Activated CD8-positive, alpha-beta memory T cell treated with anti-CD3 and anti-CD28 coated beads for 1 hour (primary cell): ENCODE measurements around the gene BORCS8.
"Not testable (repeated sequence)": the region's sequence is repeated elsewhere in the genome, so short reads cannot be mapped to it uniquely, and the experiment has no call there.

Experiments
- DNase-seq, 2 donors: peaks; one replicate each; pipeline ENCODE4 v3.0.0-alpha.2; 2020; ENCODE audit warnings: low read depth in 1 of 2; ENCODE audit errors: extremely low read depth in 1 of 2

BORCS8 gene

DNA sequence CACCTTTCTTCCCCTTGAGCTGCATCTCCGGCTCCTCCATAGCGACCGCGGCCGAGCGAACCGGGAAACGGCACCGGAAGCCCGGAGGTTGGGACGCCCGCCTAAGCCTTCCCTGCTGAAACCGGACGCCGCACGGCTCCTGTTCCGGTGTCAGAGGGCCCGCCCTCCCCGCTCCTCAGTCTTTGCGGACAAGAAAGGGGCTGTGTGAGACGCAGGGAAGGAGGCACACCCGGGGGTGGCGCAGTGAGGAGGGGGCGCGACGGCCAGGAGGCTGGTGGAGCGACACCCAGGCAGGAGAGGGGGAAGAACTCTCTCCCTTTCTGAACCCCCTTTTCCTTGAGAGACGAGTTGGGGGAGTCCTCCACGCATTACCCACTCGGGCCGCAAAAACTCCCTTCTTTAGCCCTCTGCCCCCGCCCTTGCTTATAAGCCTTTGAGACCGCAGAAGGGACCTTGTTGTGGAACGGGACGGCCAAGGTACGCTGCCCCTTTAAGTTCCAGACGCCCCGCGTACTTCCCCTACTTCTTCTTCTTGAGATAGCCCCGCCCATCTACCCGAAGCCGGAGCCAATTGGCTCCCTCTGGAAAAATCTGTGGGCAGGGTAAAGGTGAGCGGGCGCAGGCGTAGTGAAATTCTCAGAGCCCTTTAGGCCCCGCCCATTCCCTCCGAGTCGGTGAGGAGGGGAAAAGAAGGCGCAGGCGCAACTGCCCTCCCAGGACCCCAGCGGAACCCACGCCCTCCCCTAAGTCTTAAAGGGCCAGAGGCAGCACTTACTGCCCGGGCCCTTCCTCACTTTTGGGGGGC is at the start of gene BORCS8, which contains the start of gene RFXANK:
Gene BORCS8 (minus strand): TSS at position 75 of the 805 bp plus-strand sequence. CDS start 35 bp downstream, at position 40.
Gene RFXANK (plus strand): TSS at position 181 of the 805 bp plus-strand sequence. CDS start 1,689 bp downstream, outside the sequence.
- DNase-seq = peak; percentile 97

- no peak for DNase-seq
Measured at GRCh38 chr19:19240476-19240875, 48.5 kb upstream of the BORCS8 start.

- no peak for DNase-seq
Measured at GRCh38 chr19:19239675-19240074, 47.7 kb upstream of the BORCS8 start.

- no peak for DNase-seq
Measured at GRCh38 chr19:19238126-19238894, 46.4 kb upstream of the BORCS8 start.

GRCh38 chr19:19236173-19236572 is 44.2 kb upstream of the BORCS8 start:
- no peak for DNase-seq

DNA sequence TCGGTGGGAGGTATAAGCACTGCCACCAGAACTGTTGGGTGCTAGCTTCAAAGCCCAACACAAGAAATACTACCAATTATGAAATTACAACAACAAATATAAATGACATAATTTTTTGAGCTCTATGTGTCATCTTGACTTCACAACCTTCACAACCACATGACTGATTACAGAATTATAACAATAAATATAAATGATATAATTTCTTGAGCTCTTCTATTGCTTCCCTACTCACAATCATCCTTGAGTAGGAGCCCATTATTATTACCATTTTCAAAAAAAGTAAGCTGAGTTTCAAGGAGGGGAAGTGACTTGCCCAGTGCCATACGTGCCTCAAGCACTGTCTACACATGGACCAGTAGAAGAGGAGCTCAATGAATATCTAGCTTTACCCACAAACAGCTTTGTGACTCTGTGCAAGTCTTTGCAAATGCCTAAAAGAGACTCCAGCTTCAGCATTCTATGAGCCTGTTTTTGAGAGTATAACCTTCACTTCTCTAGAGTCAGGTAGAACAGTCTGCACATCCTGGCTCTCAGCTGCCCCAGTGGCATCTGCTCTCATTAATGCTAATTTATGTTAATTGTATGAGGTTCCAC is 42.4 kb upstream of the BORCS8 start:
- DNase-seq = no peak

- DNase-seq = no peak
Measured at GRCh38 chr19:19232261-19232721, 40.3 kb upstream of the BORCS8 start.

GRCh38 chr19:19230999-19231398 is 39.0 kb upstream of the BORCS8 start:
- DNase-seq = no peak

DNA sequence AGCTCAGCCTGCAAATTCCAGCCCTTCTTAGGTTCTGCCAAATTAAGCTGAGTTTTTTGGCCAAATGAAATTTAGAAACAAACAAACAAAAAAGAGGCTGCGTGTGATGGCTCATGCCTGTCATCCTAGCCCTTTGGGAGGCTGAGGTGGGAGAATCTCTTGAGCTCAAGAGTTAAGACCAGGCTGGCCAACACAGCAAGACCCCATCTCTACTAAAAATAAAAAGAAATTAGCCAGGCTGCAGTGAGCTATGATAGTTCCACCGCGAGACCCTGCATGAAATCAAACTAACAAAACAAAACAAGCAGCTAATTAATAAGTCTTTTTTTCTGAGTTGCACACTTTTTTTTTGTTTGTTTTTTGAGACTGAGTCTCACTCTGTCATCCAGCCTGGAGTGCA is 37.7 kb upstream of the BORCS8 start:
- DNase-seq = no peak

- DNase-seq = no peak
Measured at GRCh38 chr19:19227217-19227616, 35.3 kb upstream of the BORCS8 start.

DNA sequence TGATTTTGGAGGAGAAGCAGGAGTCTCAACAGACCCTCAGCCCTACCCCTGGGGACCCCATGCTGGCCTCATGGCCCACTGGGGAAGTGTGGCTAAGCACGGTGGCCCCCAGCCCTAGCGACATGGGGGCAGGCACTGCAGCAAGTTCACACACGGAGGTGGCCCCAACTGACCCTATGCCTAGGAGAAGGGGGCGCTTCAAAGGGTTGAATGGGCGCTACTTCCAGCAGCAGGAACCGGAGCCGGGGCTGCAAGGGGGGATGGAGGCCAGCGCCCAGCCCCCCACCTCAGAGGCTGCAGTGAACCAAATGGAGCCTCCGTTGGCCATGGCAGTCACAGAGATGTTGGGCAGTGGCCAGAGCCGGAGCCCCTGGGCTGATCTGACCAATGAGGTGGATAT is 34.7 kb upstream of the BORCS8 start:
- DNase-seq = no peak

DNA sequence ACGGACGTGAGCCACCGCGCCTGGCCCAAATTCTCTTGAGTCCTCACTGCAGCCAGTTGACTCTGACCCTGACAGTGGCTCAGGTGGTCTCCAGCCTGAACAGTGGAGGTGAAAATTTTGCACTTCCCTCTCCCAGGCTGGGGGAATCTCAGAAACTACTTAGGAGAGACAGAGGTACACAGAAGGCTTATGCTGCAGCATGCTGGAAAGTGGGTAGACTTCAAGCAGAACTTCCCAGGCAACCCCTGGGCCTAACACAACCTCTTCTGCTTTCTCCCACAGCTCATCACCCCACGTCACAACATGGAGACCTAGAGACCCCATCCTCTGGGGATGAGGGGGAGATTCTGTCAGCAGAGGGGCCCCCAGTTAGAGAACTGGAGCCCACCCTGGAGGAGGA is 34.3 kb upstream of the BORCS8 start:
- no peak for DNase-seq

DNA sequence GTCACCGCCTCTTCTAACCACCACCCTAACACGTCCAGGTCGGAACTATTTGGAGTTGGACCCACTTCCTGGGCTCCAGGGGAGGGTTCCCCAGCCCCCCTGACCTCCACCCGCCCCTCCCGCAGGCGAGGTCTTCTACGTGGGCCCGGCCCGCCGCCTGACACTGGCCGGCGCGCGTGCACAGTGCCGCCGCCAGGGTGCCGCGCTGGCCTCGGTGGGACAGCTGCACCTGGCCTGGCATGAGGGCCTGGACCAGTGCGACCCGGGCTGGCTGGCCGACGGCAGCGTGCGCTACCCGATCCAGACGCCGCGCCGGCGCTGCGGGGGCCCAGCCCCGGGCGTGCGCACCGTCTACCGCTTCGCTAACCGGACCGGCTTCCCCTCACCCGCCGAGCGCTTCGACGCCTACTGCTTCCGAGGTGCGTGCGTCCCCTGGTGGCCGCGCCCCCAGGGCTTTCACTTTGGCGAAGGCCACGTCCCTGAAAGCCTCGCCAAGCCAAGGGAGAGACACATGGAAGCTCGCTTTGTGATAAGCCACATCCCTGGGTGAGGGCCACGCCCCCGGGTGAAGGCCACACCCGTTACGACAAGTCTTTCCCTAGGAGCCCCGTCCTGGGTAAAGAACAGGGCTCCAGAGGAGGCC is 33.0 kb upstream of the BORCS8 start:
- DNase-seq = peak; percentile 34 to 67

DNA sequence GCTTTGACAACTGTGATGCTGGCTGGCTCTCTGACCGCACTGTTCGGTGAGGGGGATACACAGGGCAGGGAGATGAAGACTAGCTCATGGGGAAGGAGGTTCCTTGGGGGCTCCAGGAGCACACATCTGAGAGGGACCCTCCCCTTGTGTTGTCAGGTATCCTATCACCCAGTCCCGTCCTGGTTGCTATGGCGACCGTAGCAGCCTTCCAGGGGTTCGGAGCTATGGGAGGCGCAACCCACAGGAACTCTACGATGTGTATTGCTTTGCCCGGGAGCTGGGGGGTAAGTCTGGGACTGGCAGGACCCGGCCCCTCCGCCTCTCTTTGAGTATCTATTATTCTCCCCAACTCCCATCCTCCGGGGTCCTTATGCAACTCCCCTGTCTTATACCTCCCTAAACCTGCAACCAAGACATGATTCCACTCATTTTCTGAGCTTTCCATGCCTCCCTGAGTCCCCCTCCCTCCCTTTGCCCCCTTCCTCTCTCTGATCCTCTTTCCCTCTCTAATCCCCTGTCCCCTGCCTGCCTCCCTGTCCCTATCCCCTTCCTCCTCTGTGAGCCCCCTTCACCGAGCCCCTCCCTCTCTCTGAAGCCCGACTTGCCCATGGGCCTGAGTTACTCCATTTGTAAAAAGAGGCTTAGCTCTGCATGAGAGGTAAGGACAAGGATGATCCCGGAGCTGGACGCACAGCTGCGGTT is 32.3 kb upstream of the BORCS8 start:
- DNase-seq = no peak

DNA sequence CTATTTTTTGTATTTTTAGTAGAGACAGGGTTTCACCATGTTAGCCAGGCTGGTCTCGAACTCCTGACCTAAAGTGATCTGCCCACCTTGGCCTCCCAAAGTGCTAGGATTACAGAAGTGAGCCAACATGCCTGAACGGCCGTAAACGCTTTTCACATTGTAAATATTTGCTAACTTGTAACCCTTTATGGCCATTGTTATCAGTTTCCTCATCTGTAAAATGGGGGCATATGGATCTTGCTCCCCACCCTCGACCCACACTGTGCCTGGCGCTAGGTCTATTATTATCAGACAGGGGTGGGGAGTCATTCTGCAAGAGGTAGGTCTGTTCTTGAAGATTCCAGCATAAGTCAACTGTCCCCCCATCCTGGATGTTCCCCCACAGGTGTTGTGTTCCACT is 31.7 kb upstream of the BORCS8 start:
- DNase-seq = no peak

DNA sequence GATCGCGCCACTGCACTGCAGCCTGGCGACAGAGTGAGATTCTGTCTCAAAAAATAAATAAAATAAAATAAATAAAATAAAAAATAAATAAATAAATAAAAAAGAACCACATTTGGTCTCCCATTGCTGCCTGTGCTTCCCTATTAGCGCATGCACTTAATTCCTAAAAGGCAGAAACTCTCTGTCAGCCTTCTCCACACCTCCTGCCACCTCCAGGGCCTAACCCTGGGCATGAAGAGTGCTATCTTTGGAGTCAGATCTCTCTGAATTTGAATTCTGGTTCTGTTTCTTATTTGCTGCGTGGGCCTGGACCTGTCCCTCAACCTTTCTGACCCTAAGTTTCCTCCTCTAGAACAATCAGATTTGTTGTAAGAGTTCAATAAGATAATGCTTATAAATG is 31.1 kb upstream of the BORCS8 start:
- no peak for DNase-seq

DNA sequence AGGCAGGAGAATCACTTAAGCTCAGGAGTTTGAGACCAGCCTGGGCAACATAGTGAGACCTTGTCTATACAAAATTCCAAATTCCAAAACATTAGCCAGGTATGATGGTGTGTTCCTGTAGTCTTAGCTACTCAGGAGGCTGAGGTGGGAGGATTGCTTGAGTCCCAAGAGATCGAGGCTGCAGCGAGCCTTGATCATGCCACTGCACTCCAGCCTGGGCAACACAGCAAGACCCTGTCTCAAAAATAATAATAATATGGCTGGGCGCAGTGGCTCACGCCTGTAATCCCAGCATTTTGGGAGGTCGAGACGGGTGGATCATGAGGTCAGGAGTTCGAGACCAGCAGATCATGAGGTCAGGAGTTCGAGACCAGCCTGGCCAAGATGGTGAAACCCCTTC is 29.0 kb upstream of the BORCS8 start:
- not testable (repeated sequence) for DNase-seq

DNA sequence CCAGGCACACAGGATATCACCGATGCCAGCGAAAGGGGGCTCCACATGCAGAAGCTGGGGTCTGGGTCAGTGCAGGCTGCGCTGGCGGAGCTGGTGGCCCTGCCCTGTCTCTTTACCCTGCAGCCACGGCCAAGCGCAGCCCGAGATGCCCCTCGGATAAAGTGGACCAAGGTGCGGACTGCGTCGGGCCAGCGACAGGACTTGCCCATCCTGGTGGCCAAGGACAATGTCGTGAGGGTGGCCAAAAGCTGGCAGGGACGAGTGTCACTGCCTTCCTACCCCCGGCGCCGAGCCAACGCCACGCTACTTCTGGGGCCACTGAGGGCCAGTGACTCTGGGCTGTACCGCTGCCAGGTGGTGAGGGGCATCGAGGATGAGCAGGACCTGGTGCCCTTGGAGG is 27.0 kb upstream of the BORCS8 start:
- DNase-seq = no peak

DNA sequence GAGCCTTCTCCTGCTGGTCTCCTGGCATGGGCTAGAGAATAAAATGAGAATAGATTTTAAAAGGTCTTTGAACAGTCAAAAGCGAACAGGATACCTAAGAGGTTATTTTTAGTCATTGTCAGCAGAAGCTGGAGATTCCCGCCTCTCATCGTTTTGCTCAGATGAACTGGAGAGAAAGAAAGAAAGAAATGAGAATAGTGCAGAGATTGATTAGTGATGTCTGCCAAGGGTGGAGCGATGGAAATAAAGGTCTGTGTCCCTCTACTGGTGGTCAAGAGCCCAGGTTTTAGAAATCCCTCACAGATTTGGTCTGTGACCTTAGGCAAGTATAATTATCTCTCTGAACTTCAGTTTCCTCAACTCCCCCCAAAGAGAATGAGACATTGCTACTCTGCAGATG is 25.1 kb upstream of the BORCS8 start:
- no peak for DNase-seq

GRCh38 chr19:19215792-19216191 is 23.8 kb upstream of the BORCS8 start:
- DNase-seq = no peak
